ENCODE data around the gene CRAT.
A peak's percentile ranks its signal among the peaks of the same experiment; 100 is the strongest.

CRAT gene

GRCh38 chr9:129084087-129084486, 26.5 kb downstream of the CRAT start:
- no peak for DNase-seq

GRCh38 chr9:129081388-129081904, 29.1 kb downstream of the CRAT start:
- no peak for DNase-seq

DNA sequence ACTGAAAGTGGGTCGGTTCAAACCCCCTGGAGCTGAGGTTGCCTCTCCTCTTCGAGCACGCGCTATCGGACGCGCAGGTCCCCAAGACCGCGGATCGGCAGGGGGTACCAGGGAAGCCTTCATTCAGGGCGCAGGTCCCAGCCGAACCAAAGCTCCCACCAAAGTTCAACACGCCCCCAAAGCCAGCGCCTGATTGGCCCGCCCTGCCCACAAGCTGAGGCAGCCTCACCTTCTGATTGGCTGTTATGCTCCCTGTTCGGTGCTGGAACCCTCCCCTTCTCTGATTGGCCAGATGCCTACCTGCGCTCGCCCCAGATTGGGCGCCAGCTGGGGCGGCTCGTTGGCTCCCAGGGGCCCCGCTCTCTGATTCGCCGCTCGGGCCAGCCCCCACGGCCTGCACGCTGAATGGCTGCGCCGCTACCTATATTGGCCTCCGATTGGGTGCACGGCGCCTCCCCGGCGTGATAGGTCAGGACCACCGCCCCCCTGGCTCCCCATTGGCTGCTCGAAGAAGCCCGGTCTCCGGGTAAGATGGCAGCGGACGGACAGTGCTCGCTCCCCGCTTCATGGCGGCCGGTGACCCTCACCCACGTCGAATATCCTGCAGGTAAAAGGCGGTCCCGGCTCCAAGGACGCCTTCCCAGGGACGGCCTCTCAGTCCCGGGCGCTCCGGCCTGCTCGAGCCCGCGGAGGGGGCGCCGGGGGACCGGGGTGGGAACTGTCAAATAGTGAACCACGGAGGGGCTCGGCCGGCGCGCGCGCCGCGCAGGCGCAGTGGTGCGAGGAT, 29.8 kb downstream of the CRAT start, which contains the start of gene DOLPP1:
Gene DOLPP1, plus strand, starts transcription at position 511 of the 787 bp plus-strand sequence. Its CDS starts 21 bp downstream, at position 532.
- DNase-seq = peak; percentile 96 to 100 (median 98)

DNA sequence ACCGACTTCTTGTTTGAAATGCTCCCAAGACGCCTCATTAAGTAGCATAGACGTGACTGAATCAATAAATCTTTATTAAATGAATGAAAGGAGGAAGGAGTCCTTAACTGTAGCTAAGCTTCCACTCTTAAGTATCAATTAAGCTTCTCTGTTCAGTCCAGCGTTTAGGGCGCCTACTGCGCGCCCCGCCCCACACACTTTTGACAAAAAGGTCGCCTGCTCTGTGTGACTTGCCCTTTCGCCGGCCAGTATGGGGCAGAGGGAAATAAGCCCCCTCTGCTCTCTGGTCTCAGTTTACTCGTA, 30.3 kb downstream of the CRAT start:
- DNase-seq = no peak

- DNase-seq = no peak
Observed at GRCh38 chr9:129079829-129080228, 30.8 kb downstream of the CRAT start.

- DNase-seq = no peak
Observed at GRCh38 chr9:129078691-129079503, 31.7 kb downstream of the CRAT start.

DNA sequence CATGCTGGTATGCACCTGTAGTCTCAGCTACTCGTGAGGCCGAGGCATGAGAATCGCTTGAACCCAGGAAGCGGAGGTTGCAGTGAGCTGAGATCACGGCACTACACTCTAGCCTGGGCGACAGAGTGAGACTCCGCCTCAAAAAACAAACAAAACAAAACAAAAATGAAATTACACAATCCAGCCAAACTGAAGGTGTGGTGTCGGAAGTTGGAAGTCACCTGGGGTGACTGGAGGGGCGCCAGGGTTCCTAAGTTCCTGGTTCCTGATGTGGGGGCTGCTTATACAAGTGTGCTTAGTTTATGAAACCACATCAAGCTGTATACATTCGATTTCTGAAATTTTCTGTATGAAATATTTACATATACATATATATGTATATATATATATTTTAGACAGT, 33.4 kb downstream of the CRAT start:
- DNase-seq = no peak

DNA sequence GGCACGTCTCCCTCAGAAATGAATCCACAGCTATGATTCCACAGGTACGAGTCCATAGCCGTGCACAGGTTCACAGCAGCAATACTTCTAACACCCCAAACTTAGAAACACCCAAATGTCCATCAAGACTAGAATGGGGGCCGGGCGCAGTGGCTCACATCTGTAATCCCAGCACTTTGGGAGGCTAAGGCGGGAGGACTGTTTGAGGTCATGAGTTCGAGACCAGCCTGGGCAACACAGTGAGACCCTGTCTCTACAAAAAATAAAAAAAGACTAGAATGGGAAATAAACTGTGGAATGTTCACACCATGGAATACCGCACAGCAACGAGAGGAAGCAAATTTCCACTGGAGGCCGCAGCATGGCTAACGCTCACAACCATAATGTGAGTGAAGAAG, 34.0 kb downstream of the CRAT start:
- no peak for DNase-seq

- DNase-seq = no peak
Observed at GRCh38 chr9:129075996-129076639, 34.5 kb downstream of the CRAT start.

DNA sequence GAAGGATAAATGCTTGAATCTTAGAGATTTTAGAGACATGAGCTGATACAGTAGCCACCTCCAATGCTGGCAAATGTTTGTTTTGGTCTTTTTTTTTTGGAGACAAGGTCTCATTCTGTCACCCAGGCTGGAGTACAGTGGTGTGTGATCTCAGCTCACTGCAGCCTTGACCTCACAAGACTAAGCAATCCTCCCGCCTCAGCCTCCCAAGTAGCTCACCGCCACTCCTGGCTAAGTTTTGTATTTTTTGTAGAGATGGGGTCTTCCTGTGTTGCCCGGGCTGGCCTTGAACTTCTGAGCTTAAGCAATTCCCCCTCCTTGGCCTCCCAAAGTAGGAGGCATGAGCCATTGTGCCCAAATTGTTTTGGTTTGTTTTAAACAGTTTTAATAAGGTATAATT, 36.5 kb downstream of the CRAT start:
- DNase-seq = no peak

DNA sequence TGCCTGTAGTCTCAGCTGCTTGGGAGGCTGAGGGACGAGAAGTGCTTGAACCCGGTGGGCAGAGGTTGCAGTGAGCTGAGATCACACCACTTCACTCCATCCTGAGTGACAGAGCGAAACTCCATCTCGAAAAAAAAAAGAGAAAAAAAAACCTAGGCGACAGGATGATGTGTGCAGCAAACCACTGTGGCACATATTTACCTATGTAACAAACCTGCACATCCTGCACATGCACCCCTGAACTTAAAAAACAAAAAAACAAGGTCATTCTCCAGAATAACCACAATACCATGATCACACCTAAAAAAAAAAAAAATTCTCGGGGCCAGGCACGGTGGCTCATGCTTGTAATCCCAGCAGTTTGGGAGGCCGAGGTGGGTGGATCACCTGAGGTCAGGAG, 37.2 kb downstream of the CRAT start:
- peak in 2 of 5 experiments; percentile 72 to 75 for DNase-seq

- DNase-seq = no peak
Observed at GRCh38 chr9:129072171-129072570, 38.4 kb downstream of the CRAT start.

GRCh38 chr9:129071526-129072126, 39.0 kb downstream of the CRAT start:
- DNase-seq = peak in 2 of 5 experiments; percentile 43 to 70

DNA sequence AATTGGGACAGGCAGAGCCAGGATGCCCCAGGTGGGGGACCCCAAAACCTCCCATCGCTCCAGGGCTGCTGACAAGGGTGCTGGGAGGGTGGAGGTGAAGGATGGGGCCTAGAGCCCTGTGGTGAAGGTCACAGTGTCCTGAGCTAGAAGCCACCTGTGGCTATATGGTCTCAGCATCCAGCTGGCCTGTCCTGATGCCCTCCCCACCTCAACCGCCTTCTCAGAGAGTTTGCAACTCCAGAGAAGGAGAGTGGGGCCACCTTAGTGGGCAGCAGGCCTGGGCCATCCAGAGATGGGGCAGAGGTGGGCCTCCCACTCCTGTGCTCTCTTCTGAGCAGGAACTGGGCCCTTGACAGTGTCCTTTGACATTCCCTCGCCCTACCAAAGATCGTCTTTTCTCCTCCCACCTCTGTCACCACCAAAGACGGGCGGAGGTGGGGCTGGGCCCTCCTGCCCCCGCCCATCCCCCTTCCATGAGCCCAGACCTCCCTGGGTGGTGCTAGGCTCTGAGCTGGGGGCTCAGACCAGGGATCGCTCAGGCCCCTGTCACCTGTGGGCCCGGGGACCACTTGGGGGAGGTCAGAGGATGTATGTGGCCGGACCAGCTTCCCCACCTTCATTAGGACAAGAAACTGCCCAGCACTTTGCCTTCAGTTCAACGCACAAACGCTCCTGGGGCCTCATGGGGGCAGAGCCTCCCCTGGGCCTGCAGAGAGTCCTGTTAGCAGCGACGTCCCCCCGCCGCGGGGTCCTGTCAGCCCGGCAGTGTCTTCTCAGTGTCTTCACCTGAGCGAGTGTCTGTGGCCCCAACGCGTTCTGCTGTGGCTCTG, 39.7 kb downstream of the CRAT start:
- DNase-seq = no peak

GRCh38 chr9:129069862-129070641, 40.5 kb downstream of the CRAT start:
- DNase-seq = no peak

GRCh38 chr9:129068990-129069861, 41.4 kb downstream of the CRAT start:
- DNase-seq = peak in 3 of 5 experiments; percentile 20 to 80 (median 67)

GRCh38 chr9:129068110-129068509, 42.5 kb downstream of the CRAT start:
- no peak for DNase-seq

GRCh38 chr9:129064499-129064908, 46.1 kb downstream of the CRAT start:
- no peak for DNase-seq

GRCh38 chr9:129063061-129063460, 47.5 kb downstream of the CRAT start:
- DNase-seq = no peak

DNA sequence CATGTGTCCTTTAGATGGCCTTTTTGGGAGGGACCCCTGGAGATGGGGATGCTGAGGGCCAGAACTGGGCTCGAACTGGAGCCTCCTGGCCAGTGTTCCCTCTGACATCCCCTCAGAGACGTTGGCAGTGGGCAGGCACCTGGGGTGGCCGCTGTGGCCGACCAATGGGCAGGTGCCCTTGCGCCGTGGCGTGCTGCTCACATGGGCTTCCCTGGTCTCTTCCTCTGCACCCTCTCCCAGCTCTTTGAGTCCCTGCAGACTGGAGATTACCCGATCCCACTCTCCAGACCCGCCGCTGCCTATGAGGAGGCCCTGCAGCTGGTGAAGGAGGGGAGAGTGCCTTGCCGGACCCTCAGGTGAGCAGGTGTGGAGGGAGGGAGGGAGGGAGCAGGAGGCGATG, 49.6 kb downstream of the CRAT start:
- DNase-seq = no peak
